HG02870 (cell line): ENCODE measurements around the gene CARS1.

Experiments
- ATAC-seq: cut with Tn5 transposase; IDR thresholded peaks from one replicate; pipeline ENCODE4 v1.9.1; 2021; ENCODE audit warnings: mild to moderate bottlenecking, moderate library complexity; ENCODE audit not compliant: unreplicated experiment

CARS1 gene

DNA sequence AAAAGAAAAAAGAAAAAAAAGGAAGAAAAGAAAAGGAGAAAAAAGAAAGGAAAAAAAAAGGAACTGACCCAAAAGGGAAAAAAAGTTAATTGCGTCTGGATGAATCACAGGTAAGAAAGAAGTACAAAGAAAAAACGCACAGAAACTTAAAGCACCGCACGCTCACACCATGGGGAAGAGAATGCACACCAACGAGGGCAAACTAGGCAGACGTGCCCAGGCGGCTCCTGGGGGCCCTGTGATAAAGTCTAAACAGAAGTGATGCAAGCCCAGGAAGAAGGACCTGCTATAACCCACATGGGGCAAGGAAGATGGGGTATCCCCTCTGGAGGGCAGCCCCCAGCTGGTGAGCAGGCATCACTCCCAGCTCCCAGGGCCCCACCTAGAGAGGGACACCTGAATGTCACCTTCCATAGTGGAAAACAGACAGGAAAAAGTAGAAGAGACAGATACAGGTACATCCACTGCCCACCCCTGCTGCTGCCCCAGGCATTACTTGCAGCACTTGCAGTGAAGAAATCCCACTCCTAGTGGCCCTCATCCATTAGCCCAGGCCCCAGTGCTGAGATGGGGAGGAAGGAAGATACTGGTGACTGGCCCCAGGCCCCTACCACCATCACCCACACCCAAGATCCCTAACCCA lies 94.0 kb downstream of the CARS1 start:
- no peak for ATAC-seq

DNA sequence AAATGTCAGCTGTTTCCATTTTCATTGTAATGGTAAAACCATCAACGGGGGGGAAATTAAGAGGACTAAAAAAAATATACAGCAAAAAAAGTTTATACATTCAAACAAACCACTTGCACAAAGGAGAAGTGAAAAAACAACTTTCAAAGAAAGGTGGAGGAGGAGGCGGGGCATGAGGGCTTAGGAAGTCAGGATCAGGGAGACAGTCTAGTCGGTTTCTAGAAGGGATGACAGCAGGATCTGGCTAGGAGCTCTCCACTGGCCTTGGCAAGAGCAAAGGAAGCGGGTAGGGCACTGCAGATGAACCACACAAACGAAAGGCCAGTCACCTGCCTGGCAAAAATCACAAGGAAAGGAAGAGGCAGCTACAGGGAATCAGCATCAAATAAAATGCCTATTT lies 96.1 kb downstream of the CARS1 start:
- ATAC-seq: no peak

DNA sequence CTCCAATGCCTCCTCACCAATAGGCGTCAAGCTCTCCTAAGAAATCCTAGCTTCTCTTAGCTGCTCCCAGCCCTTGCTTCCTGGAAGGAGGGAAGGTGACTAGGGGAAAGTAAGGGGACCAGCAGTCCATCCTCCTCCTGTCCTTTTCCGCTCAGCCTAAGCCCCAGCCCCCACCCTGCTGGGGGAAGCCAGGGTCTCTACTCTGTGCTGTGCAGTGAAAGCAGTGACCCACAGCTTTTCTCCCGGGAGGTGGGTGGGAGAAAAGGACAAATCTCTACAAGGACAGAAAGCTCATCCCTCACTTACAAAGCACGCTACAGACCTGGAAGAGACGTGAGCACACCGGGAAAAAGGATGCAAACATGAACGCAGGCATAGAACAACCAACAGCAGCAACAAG lies 97.1 kb downstream of the CARS1 start:
- no peak for ATAC-seq

DNA sequence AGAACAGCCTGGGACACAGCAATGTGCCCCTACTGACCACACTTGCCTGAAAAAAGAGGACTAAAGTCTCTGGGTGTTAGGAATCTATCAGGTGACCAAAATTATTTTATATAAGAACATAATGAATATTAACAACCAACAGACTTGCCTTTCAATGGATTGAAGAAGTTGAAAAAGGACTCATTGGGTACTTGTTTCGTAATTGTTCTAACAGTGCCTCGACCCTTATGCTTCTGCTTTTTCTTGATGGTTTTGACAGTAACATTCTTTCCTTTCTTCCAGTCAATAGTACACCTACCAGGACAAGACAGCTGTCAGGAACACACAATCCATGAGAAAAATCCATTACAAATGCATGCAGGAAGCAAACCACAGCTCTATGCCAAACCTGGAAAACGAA lies 99.0 kb downstream of the CARS1 start:
- ATAC-seq: no peak

DNA sequence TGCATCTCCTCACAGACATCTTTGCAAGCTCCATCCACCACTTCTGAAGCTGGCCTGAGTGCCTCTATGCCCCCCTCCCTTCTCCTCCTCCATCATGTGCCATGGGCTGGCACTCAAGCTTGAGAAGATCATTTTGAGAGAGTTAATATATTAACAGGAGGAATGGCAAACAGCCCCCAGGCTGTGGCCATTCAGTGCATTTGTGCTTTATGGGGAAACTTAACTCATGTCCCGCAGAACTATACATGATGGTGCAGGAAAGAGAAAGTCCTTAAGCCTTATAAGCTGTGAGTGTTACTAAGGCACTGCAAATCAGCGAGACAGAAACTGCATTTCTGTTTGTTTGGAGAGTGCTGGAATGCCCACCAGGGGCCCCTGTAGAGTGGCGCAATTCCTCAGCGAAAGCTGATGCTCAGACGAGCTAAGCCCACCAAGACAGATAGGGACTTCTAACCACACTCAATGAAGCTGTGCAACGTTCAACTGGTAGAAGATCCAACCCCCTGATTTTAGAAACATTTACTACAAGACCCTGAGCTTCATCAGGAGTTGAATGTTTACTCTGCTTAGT lies 101.2 kb downstream of the CARS1 start:
- ATAC-seq: no peak

DNA sequence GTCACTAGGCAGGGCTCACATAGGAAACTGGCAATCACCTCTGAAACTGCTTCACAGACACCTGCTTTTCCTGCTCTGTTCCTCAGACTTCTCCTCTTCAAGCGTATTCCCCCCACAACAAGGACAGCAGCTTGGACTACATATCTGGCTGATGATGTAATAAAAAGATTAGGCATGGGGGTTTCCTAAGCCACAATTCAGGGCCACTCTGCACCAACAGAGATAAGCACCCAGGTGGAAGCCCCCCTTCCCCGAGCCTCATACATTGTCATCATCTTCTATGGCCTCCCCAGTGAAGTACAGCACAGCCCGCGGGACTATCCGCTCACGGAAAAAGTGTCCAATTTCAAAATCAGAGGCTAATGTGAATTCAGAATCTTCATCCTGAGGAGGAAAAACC lies 103.0 kb downstream of the CARS1 start:
- ATAC-seq: no peak

DNA sequence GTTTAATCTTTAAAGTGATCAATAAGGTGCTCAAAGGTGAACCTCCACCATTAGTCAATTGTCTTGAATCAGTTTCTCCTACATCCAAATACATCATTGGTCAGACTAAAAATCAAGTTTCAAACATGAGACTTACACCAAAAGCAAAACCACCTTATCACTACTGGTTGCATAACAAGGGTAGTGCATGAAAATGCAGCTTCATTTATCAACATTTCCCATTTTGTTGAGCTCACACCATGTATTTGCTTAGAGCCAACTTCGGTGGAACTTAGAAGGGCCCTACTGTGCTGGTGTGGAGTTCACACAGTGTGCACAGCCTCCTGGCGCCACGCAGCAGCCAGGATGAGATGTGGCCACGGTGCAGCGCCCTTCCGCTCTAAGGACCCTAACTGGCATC lies 104.9 kb downstream of the CARS1 start:
- no peak for ATAC-seq

DNA sequence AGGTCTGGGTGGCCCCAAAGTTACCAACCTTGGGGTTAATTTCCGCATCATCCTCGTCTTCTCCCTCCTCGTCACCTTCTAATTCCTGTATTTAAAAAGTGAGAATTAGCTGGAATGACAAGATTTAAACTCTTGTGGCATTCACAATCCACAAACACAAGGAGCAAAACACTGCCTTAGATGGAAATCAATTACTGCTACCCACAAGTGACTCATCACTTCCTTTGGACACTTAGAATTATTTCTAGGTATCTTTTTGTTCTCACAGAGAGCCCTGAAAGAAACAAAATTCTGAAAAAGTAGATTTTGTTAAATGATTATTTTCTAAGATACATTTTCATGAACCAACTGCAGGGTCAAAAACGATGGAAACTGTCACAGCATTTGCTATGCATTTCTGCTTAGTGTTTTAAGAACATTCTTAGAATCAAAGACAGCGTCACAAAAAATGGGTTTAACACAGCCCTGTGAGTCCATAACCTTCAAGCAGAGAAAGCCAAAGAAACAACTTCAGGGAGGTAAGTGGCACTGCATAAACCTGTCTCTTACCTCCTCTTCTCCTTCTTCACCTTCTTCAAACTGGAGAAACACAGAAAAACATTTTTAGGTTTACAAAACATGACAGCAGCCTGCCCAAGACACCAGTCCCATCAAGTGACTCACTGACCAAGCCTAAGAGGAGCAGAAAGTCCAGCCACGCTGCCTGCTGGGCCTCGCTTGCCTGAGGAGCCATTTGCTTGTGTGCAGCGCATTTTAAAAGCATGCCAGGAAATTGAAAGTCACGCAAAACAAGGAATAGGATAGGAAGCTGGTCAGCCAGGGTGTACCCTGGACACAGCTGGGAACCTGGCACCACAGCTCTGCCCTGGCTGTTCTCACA lies 105.8 kb downstream of the CARS1 start:
- no peak for ATAC-seq
